Activated CD8-positive, alpha-beta T cell treated with anti-CD3 and anti-CD28 coated beads for 36 hours (primary cell): ENCODE measurements around the gene TGM4. TPM values are rescaled to one million over a fixed set of nuclear protein-coding genes. Genes with fewer than 3 reads are reported as not detected.

Experiments
- ATAC-seq: fragments of 200-7000 bp; cut with Tn5 transposase; one replicate; pipeline ENCODE4 v1.10.0; 2021; ENCODE audit warnings: mild to moderate bottlenecking, moderate library complexity
- CTCF ChIA-PET: fragments of 350-600 bp; sonication (Branson Sonifier 250); formaldehyde crosslinking; loops from one replicate; lab custom pipeline; 2021; ENCODE audit warnings: antibody characterized with exemption; lab: Charles Lee
- POLR2A ChIA-PET: fragments of 350-600 bp; sonication (Branson Sonifier 250); formaldehyde crosslinking; loops from one replicate; lab custom pipeline; 2021; ENCODE audit warnings: antibody characterized with exemption; lab: Charles Lee
- DNase-seq: peaks from one replicate; pipeline ENCODE4 v3.0.0-alpha.2; 2020
- H3K27ac Mint-ChIP-seq: one replicate; pipeline ENCODE4 v1.8.0; 2021; ENCODE audit warnings: mild to moderate bottlenecking, mixed read lengths
- H3K27me3 Mint-ChIP-seq: one replicate; pipeline ENCODE4 v1.8.0; 2021; ENCODE audit warnings: mixed read lengths
- H3K36me3 Mint-ChIP-seq: one replicate; pipeline ENCODE4 v1.8.0; 2021; ENCODE audit warnings: low read depth, mixed read lengths
- H3K4me1 Mint-ChIP-seq: one replicate; pipeline ENCODE4 v1.8.0; 2021; ENCODE audit warnings: low read depth, mixed read lengths
- H3K4me3 Mint-ChIP-seq: one replicate; pipeline ENCODE4 v1.8.0; 2021; ENCODE audit warnings: mild to moderate bottlenecking, moderate library complexity, mixed read lengths
- H3K9me3 Mint-ChIP-seq: one replicate; pipeline ENCODE4 v1.8.0; 2021; ENCODE audit warnings: mixed read lengths
- CTCF ChIP-seq: fragments of 200-600 bp; IDR thresholded peaks from one replicate; pipeline ENCODE4 v1.8.0; 2022; ENCODE audit warnings: antibody characterized with exemption, mild to moderate bottlenecking
- intact Hi-C: fragments of 100-400 bp; cut with micrococcal nuclease; formaldehyde crosslinking; loops from one replicate; pipeline ENCODE4 v1.10.0; 2022
- total RNA-seq, 2 experiments: library from RNA; stranded (reverse); gene quantifications; one replicate each; pipeline ENCODE4 v1.2.3, GENCODE V29; 2021

Gene TGM4
- total RNA-seq, 2 experiments from 2014 or later: not detected

DNA sequence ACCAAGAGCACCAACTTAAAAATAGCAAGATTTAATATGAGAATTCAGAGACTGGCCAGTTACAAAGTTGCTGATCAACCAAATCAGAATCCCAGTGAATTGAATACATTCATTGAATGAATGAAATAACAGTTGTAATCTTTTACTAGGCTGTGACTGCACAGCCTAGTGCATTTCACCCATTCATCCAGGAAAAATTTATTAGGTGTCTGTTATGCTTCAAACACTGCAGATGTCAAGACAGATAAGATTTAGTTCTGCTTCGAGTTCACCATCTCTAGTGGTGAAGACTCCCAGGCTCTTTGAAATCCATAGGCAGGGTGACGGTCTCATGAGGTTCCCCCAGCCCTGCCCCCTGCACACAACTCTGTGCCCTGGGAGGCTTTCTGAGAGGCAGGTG lies 28.9 kb downstream of the TGM4 start:
- DNase-seq (no peak), ATAC-seq (no peak)
- H3K27ac Mint-ChIP-seq: no peak overlapping the region
- H3K4me3 Mint-ChIP-seq: no peak overlapping the region
- ChIA-PET POLR2A (no interaction called here), CTCF (no interaction called here)
- H3K4me1 Mint-ChIP-seq: no peaks in the 10 kb centered on the region
- H3K9me3 Mint-ChIP-seq: no peaks in the 10 kb centered on the region
- peaks cover 16% of the 10 kb centered on the region for H3K27me3 Mint-ChIP-seq
- H3K36me3 Mint-ChIP-seq: no peaks in the 10 kb centered on the region
- intact Hi-C loops: no loop called here
- TF ChIP-seq CTCF: no peak

GRCh38 chr3:44903751-44904150 lies 29.3 kb downstream of the TGM4 start:
- H3K36me3 Mint-ChIP-seq: no peaks in the 10 kb centered on the region
- TF ChIP-seq CTCF: no peak
- no peak for DNase-seq
- POLR2A ChIA-PET: interaction anchor here (0.9 kb wide), 1 partner anchor 13 kb away, joined by 3 read pairs; no protein-coding TSS in a partner anchor
- ATAC-seq: no peak
- H3K4me3 Mint-ChIP-seq: no peak overlapping the region
- no peaks in the 10 kb centered on the region for H3K9me3 Mint-ChIP-seq
- H3K27ac Mint-ChIP-seq: no peak overlapping the region
- CTCF ChIA-PET: no interaction called here
- intact Hi-C loops: no loop called here
- peaks cover 17% of the 10 kb centered on the region for H3K27me3 Mint-ChIP-seq
- no peaks in the 10 kb centered on the region for H3K4me1 Mint-ChIP-seq

DNA sequence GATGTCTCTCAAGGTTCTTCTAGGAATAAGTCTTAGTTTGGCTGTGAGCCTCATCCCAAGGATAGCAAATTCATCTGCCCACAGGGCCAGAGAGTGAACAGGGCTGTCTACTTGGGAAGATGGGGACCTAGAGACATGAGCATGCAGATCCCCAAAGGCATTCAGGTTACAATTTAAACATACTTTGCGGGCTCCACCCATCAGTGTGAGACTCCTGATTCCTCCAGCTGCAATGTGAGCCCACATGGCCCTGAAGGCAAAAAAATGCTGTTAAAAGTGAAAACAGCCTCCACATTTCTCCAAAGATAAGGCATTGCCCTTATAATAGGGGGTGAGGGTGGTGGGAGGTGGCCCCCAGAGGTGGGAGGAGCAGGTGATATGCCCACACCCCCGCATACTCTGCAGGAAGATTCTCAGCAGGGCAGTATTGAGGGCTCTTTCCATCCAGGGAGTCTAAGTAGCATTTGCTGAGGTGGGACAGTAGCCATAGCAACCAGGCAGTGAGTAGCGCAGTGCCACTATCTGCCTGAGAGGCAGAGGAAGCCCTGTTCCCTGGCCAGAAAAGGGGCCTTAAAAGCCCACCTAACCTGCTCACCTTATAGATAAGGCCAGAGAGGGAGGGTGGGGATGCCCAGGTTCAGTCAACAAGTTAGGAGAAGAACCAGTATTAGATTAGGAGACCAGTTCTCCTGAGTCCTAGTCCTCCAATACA lies 31.2 kb downstream of the TGM4 start:
- no peak for TF ChIP-seq CTCF
- ATAC-seq: no peak

GRCh38 chr3:44906997-44907396 lies 32.6 kb downstream of the TGM4 start:
- Mint-ChIP-seq H3K4me1 (no peaks in the 10 kb centered on the region), H3K4me3 (no peak overlapping the region), H3K27ac (no peak overlapping the region), H3K9me3 (no peaks in the 10 kb centered on the region), H3K27me3 (peaks cover 15% of the 10 kb centered on the region), H3K36me3 (no peaks in the 10 kb centered on the region)
- peak; percentile 41 for DNase-seq
- no peak for TF ChIP-seq CTCF
- intact Hi-C loops: no loop called here
- CTCF ChIA-PET: interaction anchor here (1.6 kb wide), 1 partner anchor 14 kb away, joined by 4 read pairs; no protein-coding TSS in a partner anchor
- ATAC-seq: peak; percentile 56
- POLR2A ChIA-PET: no interaction called here

More for the DNA sequence above, 31.2 kb downstream of the TGM4 start:
- ChIA-PET CTCF (interaction anchor here (0.9 kb wide), 1 partner anchor 88 kb away, joined by 3 read pairs; no protein-coding TSS in a partner anchor), POLR2A (interaction anchor here (0.6 kb wide), 1 partner anchor 11 kb away, joined by 3 read pairs; no protein-coding TSS in a partner anchor)
- Mint-ChIP-seq H3K9me3 (no peaks in the 10 kb centered on the region), H3K36me3 (no peaks in the 10 kb centered on the region), H3K27ac (no peak overlapping the region), H3K4me1 (no peaks in the 10 kb centered on the region), H3K27me3 (peaks cover 16% of the 10 kb centered on the region), H3K4me3 (no peak overlapping the region)
- intact Hi-C loops: no loop called here
- DNase-seq: no peak

DNA sequence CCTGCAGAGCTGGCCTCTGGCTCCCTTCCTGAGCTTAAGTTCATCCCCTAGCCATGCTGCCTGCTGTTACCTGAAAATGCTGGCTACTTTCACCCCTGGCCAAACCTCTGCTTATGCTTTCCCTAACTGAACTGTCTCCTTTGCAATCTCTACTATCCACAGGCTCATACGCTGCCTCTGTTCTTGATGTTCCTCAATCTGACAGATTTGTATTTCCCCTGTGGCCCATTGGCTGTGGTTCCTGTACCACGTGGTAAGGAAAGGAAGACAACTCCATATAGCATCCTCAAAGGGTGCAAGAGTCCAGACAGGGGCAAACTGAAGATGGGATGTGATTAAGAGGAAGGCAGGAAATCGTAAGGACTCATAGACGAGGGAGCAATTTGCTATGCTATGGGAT lies 33.2 kb downstream of the TGM4 start:
- no peak for TF ChIP-seq CTCF
- intact Hi-C loops: no loop called here
- Mint-ChIP-seq H3K4me1 (no peaks in the 10 kb centered on the region), H3K27me3 (peaks cover 15% of the 10 kb centered on the region), H3K4me3 (no peak overlapping the region), H3K9me3 (no peaks in the 10 kb centered on the region), H3K27ac (no peak overlapping the region), H3K36me3 (no peaks in the 10 kb centered on the region)
- ChIA-PET CTCF (interaction anchor here (1.6 to 1.7 kb wide), 2 partner anchors 9 to 13 kb away, joined by 3 to 4 read pairs; no protein-coding TSS in a partner anchor), POLR2A (no interaction called here)
- ATAC-seq: no peak
- no peak for DNase-seq
